Hindlimb muscle (tissue), 1 donor: Measurements from ENCODE around the gene LIMCH1. TPM values are rescaled to one million over a fixed set of nuclear protein-coding genes. Genes with fewer than 3 reads are reported as not detected.
A peak's percentile ranks its signal among the peaks of the same experiment; 100 is the strongest.
"Not testable (repeated sequence)": the region's sequence is repeated elsewhere in the genome, so short reads cannot be mapped to it uniquely, and the experiment has no call there.

Source experiments
- DNase-seq: peaks from one replicate; pipeline ENCODE4 v3.0.0-alpha.2; 2013
- polyA plus RNA-seq: library from polyadenylated mRNA; unstranded; fragments of 120-200 nt; gene quantifications from one replicate; pipeline ENCODE4 v1.2.1, GENCODE V29; 2013; ENCODE audit not compliant: insufficient read length

The LIMCH1 gene
- polyA plus RNA-seq, 1 donor: 122 TPM

GRCh38 chr4:41683326-41683725, 145.4 kb downstream of the LIMCH1 start:
- DNase-seq: no peak

GRCh38 chr4:41686893-41687292, 148.9 kb downstream of the LIMCH1 start:
- no peak for DNase-seq

GRCh38 chr4:41687971-41688370, 150.0 kb downstream of the LIMCH1 start:
- no peak for DNase-seq

GRCh38 chr4:41692717-41693345, 154.9 kb downstream of the LIMCH1 start:
- peak; percentile 30 for DNase-seq

GRCh38 chr4:41693629-41694028, 155.7 kb downstream of the LIMCH1 start:
- peak; percentile 11 for DNase-seq

- no peak for DNase-seq
Measured at GRCh38 chr4:41696131-41696530, 158.2 kb downstream of the LIMCH1 start.

GRCh38 chr4:41696763-41697162, 158.8 kb downstream of the LIMCH1 start:
- DNase-seq: no peak

GRCh38 chr4:41701983-41702382, 164.0 kb downstream of the LIMCH1 start:
- no peak for DNase-seq

- DNase-seq: no peak
Measured at GRCh38 chr4:41702770-41703169, 164.8 kb downstream of the LIMCH1 start.

GRCh38 chr4:41703785-41704184, 165.8 kb downstream of the LIMCH1 start:
- no peak for DNase-seq

GRCh38 chr4:41709844-41710481, 172.0 kb downstream of the LIMCH1 start:
- no peak for DNase-seq

- not testable (repeated sequence) for DNase-seq
Measured at GRCh38 chr4:41711654-41712053, 173.7 kb downstream of the LIMCH1 start.

GRCh38 chr4:41712425-41712824, 174.5 kb downstream of the LIMCH1 start:
- no peak for DNase-seq

- no peak for DNase-seq
Measured at GRCh38 chr4:41713768-41714167, 175.8 kb downstream of the LIMCH1 start.

- no peak for DNase-seq
Measured at GRCh38 chr4:41714364-41715000, 176.5 kb downstream of the LIMCH1 start.

- no peak for DNase-seq
Measured at GRCh38 chr4:41715155-41715554, 177.2 kb downstream of the LIMCH1 start.

- no peak for DNase-seq
Measured at GRCh38 chr4:41718907-41719306, 180.9 kb downstream of the LIMCH1 start.

- DNase-seq: no peak
Measured at GRCh38 chr4:41719417-41719816, 181.5 kb downstream of the LIMCH1 start.

- DNase-seq: no peak
Measured at GRCh38 chr4:41722181-41722580, 184.2 kb downstream of the LIMCH1 start.

- DNase-seq: no peak
Measured at GRCh38 chr4:41723286-41723685, 185.3 kb downstream of the LIMCH1 start.

GRCh38 chr4:41725254-41725653, 187.3 kb downstream of the LIMCH1 start:
- DNase-seq: no peak

GRCh38 chr4:41727861-41728572, 190.1 kb downstream of the LIMCH1 start:
- no peak for DNase-seq

GRCh38 chr4:41728573-41728913, 190.6 kb downstream of the LIMCH1 start:
- DNase-seq: no peak
